Measurements from ENCODE around the gene PTPN4.

Gene PTPN4

DNA sequence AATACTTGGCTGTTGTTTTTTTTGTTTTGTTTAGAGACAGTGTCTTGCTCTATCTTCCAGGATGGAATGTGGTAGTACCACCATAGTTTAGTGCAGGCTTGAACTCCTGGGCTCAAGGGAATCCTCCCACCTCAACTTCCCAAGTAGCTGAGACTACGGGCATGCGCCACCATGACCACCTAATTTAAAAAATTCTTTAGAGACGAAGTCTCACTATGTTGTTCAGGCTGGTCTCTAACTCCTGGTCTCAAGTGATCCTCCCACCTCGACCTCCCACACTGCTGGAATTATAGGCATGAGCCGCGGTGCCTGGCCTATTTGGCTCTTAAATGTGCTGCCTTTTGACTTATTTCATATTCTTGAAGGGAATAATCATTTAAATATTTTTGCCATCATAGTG, 60.1 kb downstream of the PTPN4 start:
- no peaks in the 10 kb centered on the region for H3K4me1 ChIP-seq (ENCODE audit: control insufficient read depth in 2 of 2, insufficient read depth in 2 of 2, low read length in 2 of 2)
- no peaks in the 10 kb centered on the region for H3K9me3 ChIP-seq (ENCODE audit: control insufficient read depth in 2 of 2, low read length in 2 of 2)
- H3K9ac ChIP-seq (ENCODE audit: low read depth in 1 of 2, low read length in 2 of 2), result no peak overlapping the region
- H3K4me3 ChIP-seq (ENCODE audit: low read length in 2 of 2), result no peak overlapping the region
- H3K27me3 ChIP-seq (ENCODE audit: control insufficient read depth in 2 of 2, insufficient read depth in 2 of 2, low read length in 2 of 2), result no peaks in the 10 kb centered on the region
- no peak overlapping the region for H3K27ac ChIP-seq (ENCODE audit: low read depth in 2 of 2, low read length in 2 of 2)
- peaks cover 0 to 3% of the 10 kb centered on the region in 2 donors for H3K36me3 ChIP-seq (ENCODE audit: control insufficient read depth in 2 of 2, insufficient read depth in 2 of 2, low read length in 2 of 2)

DNA sequence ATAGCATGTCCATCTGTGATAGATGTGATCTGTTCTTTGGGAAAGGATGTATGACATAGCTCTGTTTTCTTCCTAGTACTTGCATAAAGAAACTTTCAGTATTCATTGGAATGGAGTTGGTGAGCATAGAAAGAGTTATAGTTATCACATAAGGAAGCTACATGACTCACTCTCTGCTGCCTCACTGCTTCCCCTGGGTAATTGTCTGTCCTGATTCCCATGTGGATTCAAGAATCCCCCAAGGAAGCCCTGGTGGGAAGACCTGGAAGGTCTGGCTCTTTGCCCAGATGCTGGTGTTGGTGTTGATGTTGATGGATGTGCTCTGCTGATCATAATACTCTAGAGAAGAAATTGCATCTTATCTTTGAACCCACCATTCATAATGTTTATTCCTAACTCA, 60.6 kb downstream of the PTPN4 start:
- no peaks in the 10 kb centered on the region for H3K27me3 ChIP-seq (ENCODE audit: control insufficient read depth in 2 of 2, insufficient read depth in 2 of 2, low read length in 2 of 2)
- no peak overlapping the region for H3K9ac ChIP-seq (ENCODE audit: low read depth in 1 of 2, low read length in 2 of 2)
- H3K27ac ChIP-seq (ENCODE audit: low read depth in 2 of 2, low read length in 2 of 2), result no peak overlapping the region
- H3K4me1 ChIP-seq (ENCODE audit: control insufficient read depth in 2 of 2, insufficient read depth in 2 of 2, low read length in 2 of 2), result no peaks in the 10 kb centered on the region
- no peaks in the 10 kb centered on the region for H3K9me3 ChIP-seq (ENCODE audit: control insufficient read depth in 2 of 2, low read length in 2 of 2)
- H3K36me3 ChIP-seq (ENCODE audit: control insufficient read depth in 2 of 2, insufficient read depth in 2 of 2, low read length in 2 of 2), result peaks cover 0 to 3% of the 10 kb centered on the region in 2 donors
- H3K4me3 ChIP-seq (ENCODE audit: low read length in 2 of 2), result no peak overlapping the region

DNA sequence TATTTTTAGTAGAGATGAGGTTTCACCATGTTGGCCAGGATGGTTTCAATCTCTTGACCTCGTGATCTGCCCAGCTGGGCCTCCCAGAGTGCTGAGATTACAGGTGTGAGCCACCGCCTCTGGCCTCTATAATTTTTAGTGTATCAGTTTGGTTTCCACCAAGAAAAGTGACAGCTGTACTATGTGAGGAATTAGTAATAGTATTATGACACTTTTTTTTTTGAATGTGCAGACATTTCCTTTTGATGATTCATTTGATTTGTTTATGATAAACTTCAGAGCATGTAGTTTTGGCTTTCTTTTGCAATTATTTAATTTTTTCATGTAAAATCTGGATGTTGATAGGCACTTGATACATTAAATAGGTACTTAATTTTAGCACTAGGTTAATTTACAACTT, 61.5 kb downstream of the PTPN4 start:
- H3K9me3 ChIP-seq (ENCODE audit: control insufficient read depth in 2 of 2, low read length in 2 of 2), result no peaks in the 10 kb centered on the region
- H3K4me3 ChIP-seq (ENCODE audit: low read length in 2 of 2), result no peak overlapping the region
- no peak overlapping the region for H3K27ac ChIP-seq (ENCODE audit: low read depth in 2 of 2, low read length in 2 of 2)
- no peaks in the 10 kb centered on the region for H3K36me3 ChIP-seq (ENCODE audit: control insufficient read depth in 2 of 2, insufficient read depth in 2 of 2, low read length in 2 of 2)
- no peak overlapping the region for H3K9ac ChIP-seq (ENCODE audit: low read depth in 1 of 2, low read length in 2 of 2)
- no peaks in the 10 kb centered on the region for H3K4me1 ChIP-seq (ENCODE audit: control insufficient read depth in 2 of 2, insufficient read depth in 2 of 2, low read length in 2 of 2)
- no peaks in the 10 kb centered on the region for H3K27me3 ChIP-seq (ENCODE audit: control insufficient read depth in 2 of 2, insufficient read depth in 2 of 2, low read length in 2 of 2)

DNA sequence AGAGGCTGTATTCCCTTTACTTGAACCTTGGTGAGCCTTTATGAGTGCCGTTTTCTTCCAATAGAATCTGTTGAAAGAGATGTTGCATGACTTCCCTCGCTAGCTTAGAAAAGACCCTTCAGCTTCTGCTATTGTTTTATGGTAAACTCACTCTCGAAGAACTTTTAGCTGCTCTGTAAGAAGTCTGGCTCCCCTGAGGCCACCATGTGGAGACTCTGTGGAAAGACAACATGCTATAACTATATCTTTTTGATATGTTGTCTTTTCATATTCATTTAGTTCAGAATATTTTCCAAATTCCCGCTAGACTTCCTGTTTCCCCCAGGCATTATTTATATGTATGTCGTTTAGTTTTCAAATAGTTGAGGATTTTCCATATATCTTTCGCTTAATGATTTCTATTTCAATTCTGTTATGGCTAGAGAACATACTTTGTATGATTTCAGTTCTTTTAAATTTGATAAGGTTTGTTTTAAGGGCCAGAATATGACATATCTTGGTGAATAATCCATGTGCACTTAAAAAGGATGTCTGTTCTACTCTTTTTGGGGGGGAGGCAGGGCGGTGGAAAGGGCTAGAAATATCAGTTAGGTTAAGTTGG, 64.1 kb downstream of the PTPN4 start:
- Histone ChIP-seq H3K9me3 (ENCODE audit: control insufficient read depth in 2 of 2, low read length in 2 of 2) (no peaks in the 10 kb centered on the region), H3K36me3 (ENCODE audit: control insufficient read depth in 2 of 2, insufficient read depth in 2 of 2, low read length in 2 of 2) (no peaks in the 10 kb centered on the region), H3K9ac (ENCODE audit: low read depth in 1 of 2, low read length in 2 of 2) (no peak overlapping the region), H3K4me1 (ENCODE audit: control insufficient read depth in 2 of 2, insufficient read depth in 2 of 2, low read length in 2 of 2) (no peaks in the 10 kb centered on the region), H3K4me3 (ENCODE audit: low read length in 2 of 2) (no peak overlapping the region), H3K27me3 (ENCODE audit: control insufficient read depth in 2 of 2, insufficient read depth in 2 of 2, low read length in 2 of 2) (no peaks in the 10 kb centered on the region), H3K27ac (ENCODE audit: low read depth in 2 of 2, low read length in 2 of 2) (no peak overlapping the region)

DNA sequence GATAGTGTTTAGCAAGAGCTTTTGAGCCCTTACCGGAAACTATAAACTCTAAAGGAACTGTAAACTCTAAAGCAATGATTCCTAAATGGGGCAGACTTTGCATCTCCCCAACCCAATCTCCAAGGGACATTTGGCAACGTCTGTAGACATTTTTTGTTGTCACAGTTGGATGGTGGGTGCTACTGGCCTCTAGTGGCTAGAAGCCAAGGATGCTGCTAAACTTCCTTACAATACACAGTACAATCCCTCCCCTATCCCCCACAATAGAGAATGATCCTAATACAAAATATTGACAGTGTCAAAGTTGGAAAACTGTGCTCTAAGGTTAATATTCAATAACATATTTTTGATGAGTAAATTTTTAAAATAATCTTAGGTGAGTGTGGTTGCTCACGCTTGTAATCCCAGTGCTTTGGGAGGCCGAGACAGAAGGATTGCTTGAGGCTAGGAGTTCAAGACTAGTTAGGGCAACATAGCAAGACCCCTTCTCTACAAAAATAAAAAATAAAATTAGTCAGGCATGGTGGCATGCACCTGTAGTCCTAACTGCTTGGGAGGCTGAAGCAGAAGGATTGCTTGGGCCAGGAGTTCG, 66.7 kb downstream of the PTPN4 start:
- Histone ChIP-seq H3K27me3 (ENCODE audit: control insufficient read depth in 2 of 2, insufficient read depth in 2 of 2, low read length in 2 of 2) (no peaks in the 10 kb centered on the region), H3K9ac (ENCODE audit: low read depth in 1 of 2, low read length in 2 of 2) (no peak overlapping the region), H3K36me3 (ENCODE audit: control insufficient read depth in 2 of 2, insufficient read depth in 2 of 2, low read length in 2 of 2) (peaks cover 0 to 4% of the 10 kb centered on the region in 2 donors), H3K4me1 (ENCODE audit: control insufficient read depth in 2 of 2, insufficient read depth in 2 of 2, low read length in 2 of 2) (no peaks in the 10 kb centered on the region), H3K4me3 (ENCODE audit: low read length in 2 of 2) (no peak overlapping the region), H3K27ac (ENCODE audit: low read depth in 2 of 2, low read length in 2 of 2) (no peak overlapping the region), H3K9me3 (ENCODE audit: control insufficient read depth in 2 of 2, low read length in 2 of 2) (no peaks in the 10 kb centered on the region)

DNA sequence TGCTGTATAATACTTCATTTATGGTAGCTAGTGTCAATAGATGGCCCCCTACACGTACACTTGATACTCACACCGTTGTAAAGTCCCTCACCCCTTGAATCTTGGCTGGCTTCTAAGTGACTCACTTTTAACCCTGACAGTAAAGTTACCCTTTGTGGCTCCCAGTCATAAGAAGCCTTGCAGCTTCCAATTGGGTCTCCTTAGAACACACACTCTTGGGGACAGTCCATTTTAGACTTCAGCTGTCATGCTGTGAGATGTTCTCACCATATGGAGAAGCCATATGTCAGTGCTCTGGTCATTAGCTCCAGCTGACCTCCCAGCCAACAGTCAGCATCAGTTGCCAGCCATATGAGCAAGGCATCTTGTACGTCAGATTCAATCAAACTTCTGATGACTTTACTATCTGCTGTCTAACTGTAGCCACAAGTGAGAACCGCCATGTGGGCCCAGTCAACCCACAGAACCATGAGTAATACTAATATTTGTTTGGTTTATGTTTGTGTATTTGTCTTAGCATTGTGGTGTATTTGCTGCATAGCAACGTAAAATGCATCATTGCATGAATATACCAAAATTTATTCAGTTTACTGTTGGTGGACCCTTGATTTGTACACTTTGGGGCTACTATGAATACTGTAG, 68.3 kb downstream of the PTPN4 start:
- H3K9ac ChIP-seq (ENCODE audit: low read depth in 1 of 2, low read length in 2 of 2), result no peak overlapping the region
- H3K27me3 ChIP-seq (ENCODE audit: control insufficient read depth in 2 of 2, insufficient read depth in 2 of 2, low read length in 2 of 2), result no peaks in the 10 kb centered on the region
- H3K9me3 ChIP-seq (ENCODE audit: control insufficient read depth in 2 of 2, low read length in 2 of 2), result no peaks in the 10 kb centered on the region
- no peak overlapping the region for H3K4me3 ChIP-seq (ENCODE audit: low read length in 2 of 2)
- H3K4me1 ChIP-seq (ENCODE audit: control insufficient read depth in 2 of 2, insufficient read depth in 2 of 2, low read length in 2 of 2), result no peaks in the 10 kb centered on the region
- H3K36me3 ChIP-seq (ENCODE audit: control insufficient read depth in 2 of 2, insufficient read depth in 2 of 2, low read length in 2 of 2), result peaks cover 0 to 4% of the 10 kb centered on the region in 2 donors
- H3K27ac ChIP-seq (ENCODE audit: low read depth in 2 of 2, low read length in 2 of 2), result no peak overlapping the region

DNA sequence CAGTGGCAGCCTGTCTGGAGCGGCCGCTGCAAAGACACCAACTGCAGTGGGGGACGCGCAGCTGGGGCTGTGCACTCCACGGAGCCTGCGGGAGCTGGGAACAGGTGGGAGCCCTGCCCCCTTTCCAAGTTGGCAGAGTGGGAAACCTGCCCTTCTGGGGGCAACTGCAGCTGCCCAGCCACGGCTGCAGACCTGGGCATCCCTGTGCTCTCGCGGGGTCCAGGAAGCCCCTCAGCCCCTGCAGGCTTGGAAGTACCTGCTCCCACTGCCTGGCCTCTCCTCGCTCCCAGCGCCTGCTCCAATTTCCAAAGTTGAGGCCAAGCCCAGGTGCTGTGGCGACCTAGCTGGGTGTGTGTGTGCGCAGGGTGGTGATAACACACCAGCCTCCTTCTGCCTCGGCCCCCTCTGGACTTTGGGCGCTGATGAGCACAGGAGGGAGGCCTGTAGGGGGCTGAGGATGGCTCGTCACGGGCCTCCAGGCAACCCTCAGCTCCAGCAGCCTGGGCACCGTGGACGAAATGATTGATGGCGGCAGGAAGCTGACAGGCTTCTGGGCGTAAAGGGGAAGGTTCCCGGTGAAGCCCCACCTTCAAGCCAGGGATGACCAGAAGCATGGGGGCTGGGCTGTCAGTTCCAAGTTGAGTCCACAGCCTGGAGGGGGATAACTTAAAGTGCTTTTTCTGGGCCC, 76.9 kb downstream of the PTPN4 start:
- Histone ChIP-seq H3K9ac (ENCODE audit: low read depth in 1 of 2, low read length in 2 of 2) (no peak overlapping the region), H3K36me3 (ENCODE audit: control insufficient read depth in 2 of 2, insufficient read depth in 2 of 2, low read length in 2 of 2) (no peaks in the 10 kb centered on the region), H3K4me3 (ENCODE audit: low read length in 2 of 2) (no peak overlapping the region), H3K4me1 (ENCODE audit: control insufficient read depth in 2 of 2, insufficient read depth in 2 of 2, low read length in 2 of 2) (peaks cover 2 to 6% of the 10 kb centered on the region in 2 donors), H3K27me3 (ENCODE audit: control insufficient read depth in 2 of 2, insufficient read depth in 2 of 2, low read length in 2 of 2) (no peaks in the 10 kb centered on the region), H3K27ac (ENCODE audit: low read depth in 2 of 2, low read length in 2 of 2) (no peak overlapping the region), H3K9me3 (ENCODE audit: control insufficient read depth in 2 of 2, low read length in 2 of 2) (no peaks in the 10 kb centered on the region)

DNA sequence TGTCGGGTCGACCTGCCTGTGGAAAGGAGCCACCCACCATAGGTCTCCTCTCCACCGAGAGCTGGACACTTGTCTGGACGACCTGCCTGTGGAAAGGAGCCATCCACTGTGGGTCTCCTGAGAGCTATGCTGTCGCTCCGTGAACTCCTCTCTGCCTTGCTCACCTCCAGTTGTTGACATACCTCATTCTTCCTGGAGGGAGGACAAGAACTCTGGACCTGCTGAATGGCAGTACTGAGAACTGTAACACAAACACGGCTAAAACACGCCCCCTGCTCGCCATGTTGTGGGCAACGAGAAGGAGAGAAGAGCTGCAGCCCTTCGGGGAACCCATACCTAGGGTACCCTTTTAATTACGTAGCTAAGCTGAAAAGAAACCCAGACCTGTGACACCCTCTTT, 77.6 kb downstream of the PTPN4 start:
- H3K27me3 ChIP-seq (ENCODE audit: control insufficient read depth in 2 of 2, insufficient read depth in 2 of 2, low read length in 2 of 2), result no peaks in the 10 kb centered on the region
- H3K36me3 ChIP-seq (ENCODE audit: control insufficient read depth in 2 of 2, insufficient read depth in 2 of 2, low read length in 2 of 2), result no peaks in the 10 kb centered on the region
- H3K9me3 ChIP-seq (ENCODE audit: control insufficient read depth in 2 of 2, low read length in 2 of 2), result no peaks in the 10 kb centered on the region
- peaks cover 2 to 6% of the 10 kb centered on the region in 2 donors for H3K4me1 ChIP-seq (ENCODE audit: control insufficient read depth in 2 of 2, insufficient read depth in 2 of 2, low read length in 2 of 2)
- H3K27ac ChIP-seq (ENCODE audit: low read depth in 2 of 2, low read length in 2 of 2), result no peak overlapping the region
- peak overlapping the region in 1 of 2 donors; percentile 12 for H3K4me3 ChIP-seq (ENCODE audit: low read length in 2 of 2)
- H3K9ac ChIP-seq (ENCODE audit: low read depth in 1 of 2, low read length in 2 of 2), result no peak overlapping the region

DNA sequence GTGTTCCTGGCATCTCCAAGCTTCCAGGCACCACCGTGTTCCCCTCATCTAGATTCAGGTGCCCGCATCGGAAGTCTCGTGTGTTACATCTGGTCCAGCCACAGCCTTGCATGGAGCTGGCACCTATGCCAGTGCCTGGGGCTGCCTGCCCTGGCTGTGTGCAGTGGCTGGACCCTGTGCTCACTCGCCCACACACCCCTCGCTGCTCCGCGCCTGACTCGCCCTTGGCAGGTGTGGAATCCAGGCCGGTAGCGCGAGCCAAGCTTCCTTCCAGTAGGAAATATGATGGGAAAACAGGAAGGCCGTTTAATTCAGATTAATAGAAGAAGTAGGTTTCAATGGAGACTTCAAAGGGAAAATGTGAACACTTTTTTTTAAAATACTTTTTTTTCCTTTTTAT, 78.0 kb downstream of the PTPN4 start:
- H3K4me1 ChIP-seq (ENCODE audit: control insufficient read depth in 2 of 2, insufficient read depth in 2 of 2, low read length in 2 of 2), result peaks cover 2 to 6% of the 10 kb centered on the region in 2 donors
- H3K9me3 ChIP-seq (ENCODE audit: control insufficient read depth in 2 of 2, low read length in 2 of 2), result no peaks in the 10 kb centered on the region
- H3K4me3 ChIP-seq (ENCODE audit: low read length in 2 of 2), result peak overlapping the region in 1 of 2 donors; percentile 12
- H3K27me3 ChIP-seq (ENCODE audit: control insufficient read depth in 2 of 2, insufficient read depth in 2 of 2, low read length in 2 of 2), result no peaks in the 10 kb centered on the region
- H3K36me3 ChIP-seq (ENCODE audit: control insufficient read depth in 2 of 2, insufficient read depth in 2 of 2, low read length in 2 of 2), result no peaks in the 10 kb centered on the region
- H3K9ac ChIP-seq (ENCODE audit: low read depth in 1 of 2, low read length in 2 of 2), result no peak overlapping the region
- H3K27ac ChIP-seq (ENCODE audit: low read depth in 2 of 2, low read length in 2 of 2), result no peak overlapping the region

DNA sequence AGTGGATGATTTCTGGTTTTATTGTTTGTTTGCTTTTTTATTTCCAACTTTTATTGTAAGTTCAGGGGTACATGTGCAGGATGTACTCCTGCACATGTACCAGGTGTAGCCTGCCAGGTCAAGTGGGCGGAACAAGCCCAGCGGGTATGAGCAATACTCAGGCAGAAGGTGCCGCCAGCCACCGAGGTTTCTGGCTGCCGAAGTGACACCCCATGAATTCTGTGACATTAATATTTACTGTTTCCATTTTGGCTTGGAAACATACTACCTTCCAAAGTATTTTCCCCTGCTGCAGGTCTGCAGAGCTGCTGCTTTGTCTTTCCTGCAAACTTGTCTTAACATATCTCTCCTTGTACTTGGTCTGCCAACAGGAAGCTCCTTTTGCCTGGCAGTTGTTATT, 78.5 kb downstream of the PTPN4 start:
- no peak overlapping the region for H3K9ac ChIP-seq (ENCODE audit: low read depth in 1 of 2, low read length in 2 of 2)
- H3K4me1 ChIP-seq (ENCODE audit: control insufficient read depth in 2 of 2, insufficient read depth in 2 of 2, low read length in 2 of 2), result peaks cover 2 to 6% of the 10 kb centered on the region in 2 donors
- no peaks in the 10 kb centered on the region for H3K9me3 ChIP-seq (ENCODE audit: control insufficient read depth in 2 of 2, low read length in 2 of 2)
- H3K27me3 ChIP-seq (ENCODE audit: control insufficient read depth in 2 of 2, insufficient read depth in 2 of 2, low read length in 2 of 2), result no peaks in the 10 kb centered on the region
- no peak overlapping the region for H3K27ac ChIP-seq (ENCODE audit: low read depth in 2 of 2, low read length in 2 of 2)
- H3K4me3 ChIP-seq (ENCODE audit: low read length in 2 of 2), result no peak overlapping the region
- H3K36me3 ChIP-seq (ENCODE audit: control insufficient read depth in 2 of 2, insufficient read depth in 2 of 2, low read length in 2 of 2), result no peaks in the 10 kb centered on the region

All from mucosa of rectum (tissue), 2 donors.